OCI-LY1 (cell line): ENCODE data around the gene FOXS1.

Experiments
- H2AFZ ChIP-seq: fragments of 200-600 bp; sonication (generic), shearing (Covaris generic); 2 replicates; pipeline ENCODE4 v1.6.0; 2014; ENCODE audit warnings: antibody characterized with exemption, mild to moderate bottlenecking, low read length
- H3F3A ChIP-seq: fragments of 200-600 bp; sonication (generic), shearing (Covaris generic); 2 replicates; pipeline ENCODE4 v1.6.0; 2014; ENCODE audit warnings: mild to moderate bottlenecking, antibody characterized with exemption, low read length, moderate library complexity; ENCODE audit not compliant: insufficient read depth
- H3K27ac ChIP-seq: fragments of 200-600 bp; sonication (generic); 2 replicates; pipeline ENCODE4 v1.5.1; 2014; ENCODE audit warnings: low read length, mixed run types, mild to moderate bottlenecking, low read depth; ENCODE audit not compliant: poor library complexity, severe bottlenecking
- H3K27me3 ChIP-seq: fragments of 200-600 bp; sonication (generic); 2 replicates; pipeline ENCODE4 v1.6.0; 2014; ENCODE audit warnings: antibody characterized with exemption, mild to moderate bottlenecking, low read length, moderate library complexity; ENCODE audit not compliant: insufficient read depth
- H3K36me3 ChIP-seq: fragments of 200-600 bp; sonication (generic); 2 replicates; pipeline ENCODE4 v1.6.1; 2014; ENCODE audit warnings: mild to moderate bottlenecking, antibody characterized with exemption, low read length, moderate library complexity, mixed read lengths; ENCODE audit not compliant: insufficient read depth
- H3K4me1 ChIP-seq: fragments of 200-600 bp; sonication (generic); 2 replicates; pipeline ENCODE4 v1.5.1; 2014; ENCODE audit warnings: mild to moderate bottlenecking, low read length, moderate library complexity; ENCODE audit not compliant: insufficient read depth, severe bottlenecking
- H3K4me2 ChIP-seq: fragments of 200-600 bp; sonication (generic), shearing (Covaris generic); 2 replicates; pipeline ENCODE4 v1.6.1; 2014; ENCODE audit warnings: low read length
- H3K4me3 ChIP-seq: fragments of 200-600 bp; sonication (generic); 2 replicates; pipeline ENCODE4 v1.5.1; 2014; ENCODE audit warnings: low read length, low read depth, mild to moderate bottlenecking, mixed read lengths; ENCODE audit not compliant: poor library complexity, severe bottlenecking
- H3K79me2 ChIP-seq: fragments of 200-600 bp; shearing (Covaris generic); 2 replicates; pipeline ENCODE4 v1.6.1; 2016; ENCODE audit warnings: mixed run types, low read length, mixed read lengths; ENCODE audit not compliant: insufficient read depth
- H3K9ac ChIP-seq: fragments of 200-600 bp; sonication (generic), shearing (Covaris generic); 2 replicates; pipeline ENCODE4 v1.6.1; 2014; ENCODE audit warnings: mild to moderate bottlenecking, low read length, mixed read lengths
- H3K9me2 ChIP-seq: fragments of 200-600 bp; sonication (generic), shearing (Covaris generic); 2 replicates; pipeline ENCODE4 v1.6.1; 2014; ENCODE audit warnings: low read depth, mild to moderate bottlenecking, low read length, mixed read lengths
- H3K9me3 ChIP-seq: fragments of 200-600 bp; shearing (Covaris generic); 2 replicates; pipeline ENCODE4 v1.6.1; 2014; ENCODE audit warnings: low read length, mixed read lengths
- H4K20me1 ChIP-seq: fragments of 200-600 bp; sonication (generic), shearing (Covaris generic); 2 replicates; pipeline ENCODE4 v1.6.0; 2016; ENCODE audit warnings: mild to moderate bottlenecking, low read length; ENCODE audit not compliant: insufficient read depth
- EZH2 ChIP-seq: fragments of 200-600 bp; sonication (generic), shearing (Covaris generic); IDR thresholded peaks from 2 replicates; pipeline ENCODE4 v1.8.0; 2017; ENCODE audit warnings: borderline replicate concordance, mixed run types, mild to moderate bottlenecking, antibody characterized with exemption, low read length, moderate library complexity, mixed read lengths
- TF ChIP-seq, protein P1 (sequence below): fragments of 200-600 bp; sonication (generic), shearing (Covaris generic); IDR thresholded peaks from 2 replicates; pipeline ENCODE4 v1.5.1; 2017; ENCODE audit warnings: mild to moderate bottlenecking, antibody characterized with exemption, low read length, moderate library complexity, mixed read lengths

Gene FOXS1

DNA sequence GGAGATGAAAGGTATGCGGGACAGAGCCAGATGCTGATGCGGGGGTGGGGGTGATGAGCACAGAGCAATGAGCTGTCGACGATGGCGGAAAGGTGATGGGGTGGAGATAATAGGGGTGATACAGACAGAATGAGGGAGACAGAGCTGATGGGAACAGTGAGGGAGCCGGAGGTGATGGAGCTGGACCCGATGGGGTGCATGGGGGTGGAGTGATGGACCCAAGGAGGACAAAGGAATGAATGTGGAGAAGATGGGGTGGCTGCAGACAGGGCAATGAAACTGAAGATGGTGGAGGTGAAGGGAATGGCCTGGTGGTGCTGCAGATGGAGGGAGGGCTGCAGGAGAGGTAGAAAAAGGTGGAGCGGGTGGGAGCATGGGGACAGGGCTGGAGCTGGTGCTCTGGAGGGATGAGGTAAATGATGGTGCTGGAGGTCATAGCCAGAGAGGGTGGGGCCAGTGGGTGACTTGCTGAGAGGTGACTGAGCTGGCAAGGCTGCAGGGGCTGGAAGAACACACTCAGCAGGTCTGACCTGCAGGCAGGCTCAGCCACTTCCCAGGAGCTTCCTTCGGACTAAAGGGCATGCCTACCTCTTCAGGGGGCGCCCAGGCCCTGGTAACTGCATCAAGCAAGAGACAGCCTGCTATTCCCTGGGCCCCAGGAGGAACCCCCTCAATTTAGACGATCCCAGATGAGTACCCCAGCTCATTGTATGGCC is 6.0 kb upstream of the FOXS1 start:
- H3K9me3 ChIP-seq = no peaks in the 10 kb centered on the region
- H3K9ac ChIP-seq = no peak overlapping the region
- no peak overlapping the region for H3K4me2 ChIP-seq
- H3K27ac ChIP-seq = no peak overlapping the region
- no peaks in the 10 kb centered on the region for H3K9me2 ChIP-seq
- H3K27me3 ChIP-seq = peaks cover 5% of the 10 kb centered on the region; the same call in 1 of the 2 replicates
- TF ChIP-seq, protein P1, sequence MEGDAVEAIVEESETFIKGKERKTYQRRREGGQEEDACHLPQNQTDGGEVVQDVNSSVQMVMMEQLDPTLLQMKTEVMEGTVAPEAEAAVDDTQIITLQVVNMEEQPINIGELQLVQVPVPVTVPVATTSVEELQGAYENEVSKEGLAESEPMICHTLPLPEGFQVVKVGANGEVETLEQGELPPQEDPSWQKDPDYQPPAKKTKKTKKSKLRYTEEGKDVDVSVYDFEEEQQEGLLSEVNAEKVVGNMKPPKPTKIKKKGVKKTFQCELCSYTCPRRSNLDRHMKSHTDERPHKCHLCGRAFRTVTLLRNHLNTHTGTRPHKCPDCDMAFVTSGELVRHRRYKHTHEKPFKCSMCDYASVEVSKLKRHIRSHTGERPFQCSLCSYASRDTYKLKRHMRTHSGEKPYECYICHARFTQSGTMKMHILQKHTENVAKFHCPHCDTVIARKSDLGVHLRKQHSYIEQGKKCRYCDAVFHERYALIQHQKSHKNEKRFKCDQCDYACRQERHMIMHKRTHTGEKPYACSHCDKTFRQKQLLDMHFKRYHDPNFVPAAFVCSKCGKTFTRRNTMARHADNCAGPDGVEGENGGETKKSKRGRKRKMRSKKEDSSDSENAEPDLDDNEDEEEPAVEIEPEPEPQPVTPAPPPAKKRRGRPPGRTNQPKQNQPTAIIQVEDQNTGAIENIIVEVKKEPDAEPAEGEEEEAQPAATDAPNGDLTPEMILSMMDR = no peak
- no peak for TF ChIP-seq EZH2
- H3K4me3 ChIP-seq = no peak overlapping the region
- H3K36me3 ChIP-seq = no peaks in the 10 kb centered on the region
- no peaks in the 10 kb centered on the region for H3F3A ChIP-seq
- no peaks in the 10 kb centered on the region for H4K20me1 ChIP-seq
- H3K4me1 ChIP-seq = no peaks in the 10 kb centered on the region
- no peak overlapping the region for H2AFZ ChIP-seq
- no peaks in the 10 kb centered on the region for H3K79me2 ChIP-seq

DNA sequence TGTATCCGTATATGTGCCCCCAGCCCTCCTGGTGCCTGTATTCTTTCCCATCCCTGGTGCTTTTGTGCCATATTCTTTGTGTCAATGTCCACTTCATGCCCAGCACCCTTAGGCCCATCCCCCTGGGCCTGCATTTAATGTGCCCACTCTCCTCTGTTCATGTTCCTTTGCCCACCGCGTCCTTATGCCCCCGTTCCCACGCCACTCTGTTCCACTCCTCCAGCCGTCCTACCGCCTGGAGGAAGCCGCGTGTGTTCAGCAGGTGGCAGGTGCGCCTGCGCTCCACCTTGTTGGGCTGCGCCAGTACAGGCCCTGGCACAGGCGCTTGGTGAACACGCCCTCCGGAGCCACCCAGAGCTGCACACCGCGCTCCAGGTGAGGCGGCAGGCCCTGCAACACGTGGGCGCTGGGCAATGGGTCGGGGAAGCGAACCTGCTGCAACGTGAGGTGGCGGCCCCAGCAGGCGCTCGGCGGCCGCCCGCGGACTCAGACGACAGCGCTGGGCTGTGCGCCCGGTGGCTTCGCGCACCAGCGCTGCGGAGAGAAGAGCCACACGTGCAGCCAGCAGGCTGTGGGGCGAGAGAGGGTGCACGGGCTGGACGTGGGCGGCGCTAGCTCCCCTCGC is 4.0 kb upstream of the FOXS1 start:
- H2AFZ ChIP-seq = no peak overlapping the region
- H3K4me1 ChIP-seq = no peaks in the 10 kb centered on the region
- H3K27me3 ChIP-seq = peaks cover 5% of the 10 kb centered on the region; the same call in 1 of the 2 replicates
- no peaks in the 10 kb centered on the region for H3K9me3 ChIP-seq
- no peak overlapping the region for H3K4me2 ChIP-seq
- no peaks in the 10 kb centered on the region for H3K79me2 ChIP-seq
- H3F3A ChIP-seq = no peaks in the 10 kb centered on the region
- no peak overlapping the region for H3K27ac ChIP-seq
- H3K9ac ChIP-seq = no peak overlapping the region
- H3K4me3 ChIP-seq = no peak overlapping the region
- H4K20me1 ChIP-seq = no peaks in the 10 kb centered on the region
- H3K36me3 ChIP-seq = no peaks in the 10 kb centered on the region
- H3K9me2 ChIP-seq = no peaks in the 10 kb centered on the region
- TF ChIP-seq, protein P1 = no peak
- no peak for TF ChIP-seq EZH2

DNA sequence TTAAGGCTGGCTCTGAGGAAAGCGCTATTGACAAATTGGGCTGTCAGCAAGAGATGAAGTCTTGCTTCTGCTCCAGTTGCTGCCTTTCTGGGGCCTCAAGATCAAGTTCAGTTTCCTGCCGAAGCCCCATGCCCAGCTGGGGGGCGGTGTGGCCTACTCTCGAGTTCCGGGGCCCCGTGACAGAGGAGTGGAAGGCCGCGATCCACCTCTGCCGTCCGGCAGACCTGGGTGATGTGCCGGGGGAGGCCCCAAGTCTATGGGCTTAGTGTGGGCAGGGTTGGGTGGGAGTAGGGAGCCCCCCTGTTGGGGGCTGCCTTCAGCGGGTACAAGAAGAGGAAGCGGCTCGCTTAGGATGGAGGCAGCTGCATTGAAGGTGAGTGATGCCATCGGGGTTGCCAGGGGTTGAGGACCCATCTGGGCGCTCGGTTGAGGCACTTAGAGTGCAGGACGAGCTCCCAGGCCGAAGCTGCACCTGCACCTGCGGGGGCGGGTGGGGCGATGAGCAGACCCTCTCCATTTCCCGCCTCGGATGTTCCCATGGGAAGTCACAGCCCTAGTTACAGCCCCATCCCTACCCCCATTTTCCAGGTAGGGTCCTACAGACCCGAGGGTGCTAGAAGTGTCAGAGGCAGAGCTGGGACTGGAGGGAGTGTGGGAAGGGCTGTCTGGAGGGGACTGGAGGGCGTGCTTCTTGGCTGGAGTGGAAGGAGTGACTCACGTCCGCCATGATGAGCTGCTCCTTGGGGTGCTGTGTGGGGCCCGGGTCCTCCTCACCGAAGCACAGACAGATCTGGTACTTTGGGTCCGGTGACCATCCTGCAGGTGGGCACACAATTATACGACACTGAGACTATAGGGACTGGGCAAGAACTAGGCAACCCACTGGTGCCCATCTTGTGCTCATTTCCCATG is 2.9 kb upstream of the FOXS1 start:
- no peak overlapping the region for H3K4me3 ChIP-seq
- H3K27ac ChIP-seq = no peak overlapping the region
- no peaks in the 10 kb centered on the region for H4K20me1 ChIP-seq
- no peaks in the 10 kb centered on the region for H3K79me2 ChIP-seq
- H2AFZ ChIP-seq = no peak overlapping the region
- H3K27me3 ChIP-seq = peaks cover 5% of the 10 kb centered on the region; the same call in 1 of the 2 replicates
- H3K4me1 ChIP-seq = no peaks in the 10 kb centered on the region
- H3K36me3 ChIP-seq = no peaks in the 10 kb centered on the region
- H3F3A ChIP-seq = no peaks in the 10 kb centered on the region
- H3K9me2 ChIP-seq = no peaks in the 10 kb centered on the region
- no peak overlapping the region for H3K4me2 ChIP-seq
- H3K9me3 ChIP-seq = no peaks in the 10 kb centered on the region
- TF ChIP-seq, protein P1 = no peak
- no peak for TF ChIP-seq EZH2
- H3K9ac ChIP-seq = no peak overlapping the region
